Natural killer cell treated with Interleukin-12 subunit alpha and Interleukin-12 subunit beta and Interleukin-15 and Interleukin-18, amount 100 ng/mL, for 72 hours (primary cell): ENCODE results near the gene METTL18. TPM values are rescaled to one million over a fixed set of nuclear protein-coding genes. Genes with fewer than 3 reads are reported as not detected.
"Not testable (repeated sequence)": the region's sequence is repeated elsewhere in the genome, so short reads cannot be mapped to it uniquely, and the experiment has no call there.

Source experiments
- ATAC-seq, 2 donors: fragments of 150-1000 bp; cut with Tn5 transposase in 1 of 2; sonication (Bioruptor Pico), chemical (Tn5 transposase) in 1 of 2; 2 replicates each; pipeline ENCODE4 v1.10.0; 2021
- DNase-seq: peaks from one replicate; pipeline ENCODE4 v3.0.0; 2022; ENCODE audit warnings: low spot score
- H3K27ac Mint-ChIP-seq, 2 donors: 1 replicate in 1 of 2; 2 replicates in 1 of 2; pipeline ENCODE4 v1.8.0; 2022; ENCODE audit warnings: mixed read lengths in 2 of 2, mild to moderate bottlenecking in 1 of 2, moderate library complexity in 1 of 2
- H3K27me3 Mint-ChIP-seq, 2 donors: 1 replicate in 1 of 2; 2 replicates in 1 of 2; pipeline ENCODE4 v1.8.0; 2022; ENCODE audit warnings: mixed read lengths in 2 of 2
- H3K36me3 Mint-ChIP-seq: one replicate; pipeline ENCODE4 v1.8.0; 2022; ENCODE audit warnings: mixed read lengths
- H3K4me1 Mint-ChIP-seq, 2 donors: 1 replicate in 1 of 2; 2 replicates in 1 of 2; pipeline ENCODE4 v1.8.0; 2022; ENCODE audit warnings: low read depth in 2 of 2, mixed read lengths in 2 of 2, mild to moderate bottlenecking in 1 of 2
- H3K4me3 Mint-ChIP-seq: one replicate; pipeline ENCODE4 v1.8.0; 2022; ENCODE audit warnings: mixed read lengths
- H3K9me3 Mint-ChIP-seq: 2 replicates; pipeline ENCODE4 v1.8.0; 2022; ENCODE audit warnings: mixed read lengths
- total RNA-seq, 2 donors: library from RNA; stranded (reverse); gene quantifications; one replicate each; pipeline ENCODE4 v1.2.3, GENCODE V29; 2022

Gene METTL18
- 10 to 100 TPM in 1 of 2 donors, 1 to 10 TPM in 1; 7.9 to 10.5 TPM for total RNA-seq

- peaks cover 26 to 49% of the 10 kb centered on the region in 2 donors for H3K4me1 Mint-ChIP-seq
- H3K4me3 Mint-ChIP-seq, result peak within 1 kb of the TSS; percentile 96
- peak within 1 kb of the TSS; percentile 90 to 100 for H3K27ac Mint-ChIP-seq
- peak; percentile 94 for DNase-seq
- ATAC-seq, result peak; percentile 99 to 100
- peaks cover 20% of the 10 kb centered on the region for H3K36me3 Mint-ChIP-seq
- no peaks in the 10 kb centered on the region for H3K9me3 Mint-ChIP-seq
- H3K27me3 Mint-ChIP-seq, result no peaks in the 10 kb centered on the region
Observed at GRCh38 chr1:169794530-169795416, at the start of gene METTL18. Gene METTL18, minus strand, starts transcription at chr1:169794907. Its CDS starts 1,212 bp downstream, at chr1:169793695.

GRCh38 chr1:169838942-169839341, 44.2 kb upstream of the METTL18 start:
- Mint-ChIP-seq H3K4me3 (no peak overlapping the region), H3K27me3 (no peaks in the 10 kb centered on the region), H3K36me3 (peaks cover 42% of the 10 kb centered on the region), H3K27ac (no peak overlapping the region), H3K4me1 (no peaks in the 10 kb centered on the region), H3K9me3 (peaks cover 9% of the 10 kb centered on the region)
- ATAC-seq (no peak), DNase-seq (no peak)

- no peak overlapping the region for H3K4me3 Mint-ChIP-seq
- H3K36me3 Mint-ChIP-seq, result peaks cover 40% of the 10 kb centered on the region
- DNase-seq, result no peak
- H3K27me3 Mint-ChIP-seq, result no peaks in the 10 kb centered on the region
- ATAC-seq, result no peak
- H3K4me1 Mint-ChIP-seq, result no peaks in the 10 kb centered on the region
- H3K9me3 Mint-ChIP-seq, result peaks cover 9% of the 10 kb centered on the region
- H3K27ac Mint-ChIP-seq, result no peak overlapping the region
Observed at GRCh38 chr1:169836198-169836597, 41.5 kb upstream of the METTL18 start.

GRCh38 chr1:169835647-169836046, 40.9 kb upstream of the METTL18 start:
- Mint-ChIP-seq H3K9me3 (peaks cover 6% of the 10 kb centered on the region), H3K36me3 (peaks cover 38% of the 10 kb centered on the region), H3K4me3 (no peak overlapping the region), H3K27ac (no peak overlapping the region), H3K27me3 (no peaks in the 10 kb centered on the region), H3K4me1 (no peaks in the 10 kb centered on the region)
- ATAC-seq (no peak), DNase-seq (no peak)

- Mint-ChIP-seq H3K27ac (no peak overlapping the region), H3K4me3 (no peak overlapping the region), H3K4me1 (no peaks in the 10 kb centered on the region), H3K9me3 (peaks cover 2% of the 10 kb centered on the region), H3K27me3 (no peaks in the 10 kb centered on the region), H3K36me3 (peaks cover 34% of the 10 kb centered on the region)
- no peak for DNase-seq
- no peak for ATAC-seq
Observed at GRCh38 chr1:169834869-169835268, 40.2 kb upstream of the METTL18 start.

GRCh38 chr1:169833179-169833901, 38.6 kb upstream of the METTL18 start:
- DNase-seq (no peak), ATAC-seq (no peak)
- no peak overlapping the region for H3K4me3 Mint-ChIP-seq
- H3K4me1 Mint-ChIP-seq, result no peaks in the 10 kb centered on the region
- no peaks in the 10 kb centered on the region for H3K27me3 Mint-ChIP-seq
- H3K27ac Mint-ChIP-seq, result no peak overlapping the region
- H3K9me3 Mint-ChIP-seq, result no peaks in the 10 kb centered on the region
- peaks cover 24% of the 10 kb centered on the region for H3K36me3 Mint-ChIP-seq

- no peaks in the 10 kb centered on the region for H3K9me3 Mint-ChIP-seq
- H3K36me3 Mint-ChIP-seq, result peaks cover 25% of the 10 kb centered on the region
- ATAC-seq (no peak), DNase-seq (no peak)
- no peaks in the 10 kb centered on the region for H3K4me1 Mint-ChIP-seq
- no peaks in the 10 kb centered on the region for H3K27me3 Mint-ChIP-seq
- no peak overlapping the region for H3K4me3 Mint-ChIP-seq
- H3K27ac Mint-ChIP-seq, result no peak overlapping the region
Observed at GRCh38 chr1:169829671-169830070, 35.0 kb upstream of the METTL18 start.

GRCh38 chr1:169824153-169824552, 29.4 kb upstream of the METTL18 start:
- no peaks in the 10 kb centered on the region for H3K9me3 Mint-ChIP-seq
- ATAC-seq (no peak), DNase-seq (no peak)
- peaks cover 23% of the 10 kb centered on the region for H3K36me3 Mint-ChIP-seq
- H3K4me3 Mint-ChIP-seq, result no peak overlapping the region
- H3K27me3 Mint-ChIP-seq, result no peaks in the 10 kb centered on the region
- H3K4me1 Mint-ChIP-seq, result peaks cover 5 to 9% of the 10 kb centered on the region in 2 donors
- no peak overlapping the region for H3K27ac Mint-ChIP-seq

- DNase-seq (no peak), ATAC-seq (no peak)
- H3K36me3 Mint-ChIP-seq, result peaks cover 22% of the 10 kb centered on the region
- H3K4me3 Mint-ChIP-seq, result no peak overlapping the region
- H3K27ac Mint-ChIP-seq, result no peak overlapping the region
- H3K4me1 Mint-ChIP-seq, result peaks cover 5 to 9% of the 10 kb centered on the region in 2 donors
- H3K9me3 Mint-ChIP-seq, result no peaks in the 10 kb centered on the region
- H3K27me3 Mint-ChIP-seq, result no peaks in the 10 kb centered on the region
Observed at GRCh38 chr1:169821500-169821899, 26.8 kb upstream of the METTL18 start.

GRCh38 chr1:169816617-169817016, 21.9 kb upstream of the METTL18 start:
- ATAC-seq (no peak), DNase-seq (no peak)
- peaks cover 10% of the 10 kb centered on the region for H3K36me3 Mint-ChIP-seq
- no peak overlapping the region for H3K4me3 Mint-ChIP-seq
- H3K27me3 Mint-ChIP-seq, result no peaks in the 10 kb centered on the region
- H3K27ac Mint-ChIP-seq, result no peak overlapping the region
- peaks cover 3 to 4% of the 10 kb centered on the region in 2 donors for H3K4me1 Mint-ChIP-seq
- no peaks in the 10 kb centered on the region for H3K9me3 Mint-ChIP-seq

- Mint-ChIP-seq H3K27ac (no peak overlapping the region), H3K27me3 (no peaks in the 10 kb centered on the region), H3K4me3 (no peak overlapping the region), H3K36me3 (peaks cover 10% of the 10 kb centered on the region), H3K4me1 (peaks cover 3 to 6% of the 10 kb centered on the region in 2 donors), H3K9me3 (no peaks in the 10 kb centered on the region)
- DNase-seq, result no peak
- ATAC-seq, result no peak
Observed at GRCh38 chr1:169814265-169814664, 19.6 kb upstream of the METTL18 start.

GRCh38 chr1:169812131-169812530, 17.4 kb upstream of the METTL18 start:
- H3K27me3 Mint-ChIP-seq, result no peaks in the 10 kb centered on the region
- peaks cover 3 to 8% of the 10 kb centered on the region in 2 donors for H3K4me1 Mint-ChIP-seq
- no peaks in the 10 kb centered on the region for H3K9me3 Mint-ChIP-seq
- no peak overlapping the region for H3K27ac Mint-ChIP-seq
- no peak for DNase-seq
- no peak overlapping the region for H3K4me3 Mint-ChIP-seq
- H3K36me3 Mint-ChIP-seq, result peaks cover 4% of the 10 kb centered on the region
- ATAC-seq, result no peak

- H3K4me1 Mint-ChIP-seq, H3K36me3 Mint-ChIP-seq, H3K27ac Mint-ChIP-seq, ATAC-seq, H3K27me3 Mint-ChIP-seq, H3K4me3 Mint-ChIP-seq, H3K9me3 Mint-ChIP-seq, DNase-seq: not testable (repeated sequence)
Observed at GRCh38 chr1:169811418-169812035, 16.8 kb upstream of the METTL18 start.
